Body of pancreas (tissue), 4 donors: ENCODE results near the gene NFYC. TPM values are rescaled to one million over a fixed set of nuclear protein-coding genes. Genes with fewer than 3 reads are reported as not detected.

Experiments used
- ATAC-seq: fragments of 150-250 bp; one replicate; pipeline ENCODE4 v1.9.1; 2016
- DNase-seq, 4 donors: peaks; one replicate each; pipeline ENCODE4 v3.0.0-alpha.2; 2019
- H3K27ac ChIP-seq, 4 donors: fragments of 200-600 bp; sonication (generic); 1 replicate in 3 of 4; 2 replicates in 1 of 4; pipeline versions ENCODE4 v1.5.1 to v1.6.1; 2016 to 2019; ENCODE audit warnings: mild to moderate bottlenecking in 1 of 4, mixed read lengths in 1 of 4, moderate library complexity in 1 of 4
- H3K27me3 ChIP-seq, 2 donors: fragments of 200-600 bp; sonication (generic); one replicate each; pipeline ENCODE4 v1.6.0; 2016; ENCODE audit warnings: mild to moderate bottlenecking in 1 of 2
- H3K36me3 ChIP-seq, 2 donors: fragments of 200-600 bp; sonication (generic); replicated peaks in 1 of 2; 2 replicates each; pipeline ENCODE4 v1.5.1; 2016; ENCODE audit warnings: low read depth in 2 of 2; ENCODE audit not compliant: insufficient read depth in 1 of 2
- H3K4me1 ChIP-seq: fragments of 200-600 bp; sonication (generic); one replicate; pipeline ENCODE4 v1.6.0; 2016
- H3K4me3 ChIP-seq, 2 donors: fragments of 200-600 bp; sonication (generic); 1 replicate in 1 of 2; 2 replicates in 1 of 2; pipeline ENCODE4 v1.5.1; 2016 to 2019
- H3K9me3 ChIP-seq, 3 donors: fragments of 200-600 bp; sonication (generic); 1 replicate in 2 of 3; 2 replicates in 1 of 3; pipeline ENCODE4 v1.5.1; 2016
- POLR2A ChIP-seq, 3 donors: fragments of 450-650 bp; IDR thresholded peaks; one replicate each; pipeline ENCODE4 v1.6.1; 2016; ENCODE audit warnings: antibody characterized with exemption in 3 of 3, mild to moderate bottlenecking in 2 of 3
- WGBS, 2 donors: methylation state at CpG; one replicate each; pipeline ENCODE4 v1.1.5; 2017; 5-methylcytosine and 5-hydroxymethylcytosine counted together
- intact Hi-C: fragments of 100-400 bp; cut with DNase I; formaldehyde crosslinking; loops from one replicate; pipeline ENCODE4 v1.15.1; 2023
- total RNA-seq, 2 donors: library from RNA; depleted of rRNA; stranded (reverse); fragments of >200 nt; gene quantifications; one replicate each; pipeline ENCODE4 v1.1.0, GENCODE V29; 2016
- TF ChIP-seq, protein P1 (sequence below), 7 experiments: fragments of 450-650 bp in 4 of 7; fragments of 200-600 bp in 3 of 7; sonication (generic) in 3 of 7; IDR thresholded peaks; one replicate each; pipeline ENCODE4 v1.5.1; 2016 to 2019; ENCODE audit warnings: antibody characterized with exemption in 7 of 7

The NFYC gene
- total RNA-seq, 2 donors from 2014 or later, result 37.2 to 44.9 TPM

DNA sequence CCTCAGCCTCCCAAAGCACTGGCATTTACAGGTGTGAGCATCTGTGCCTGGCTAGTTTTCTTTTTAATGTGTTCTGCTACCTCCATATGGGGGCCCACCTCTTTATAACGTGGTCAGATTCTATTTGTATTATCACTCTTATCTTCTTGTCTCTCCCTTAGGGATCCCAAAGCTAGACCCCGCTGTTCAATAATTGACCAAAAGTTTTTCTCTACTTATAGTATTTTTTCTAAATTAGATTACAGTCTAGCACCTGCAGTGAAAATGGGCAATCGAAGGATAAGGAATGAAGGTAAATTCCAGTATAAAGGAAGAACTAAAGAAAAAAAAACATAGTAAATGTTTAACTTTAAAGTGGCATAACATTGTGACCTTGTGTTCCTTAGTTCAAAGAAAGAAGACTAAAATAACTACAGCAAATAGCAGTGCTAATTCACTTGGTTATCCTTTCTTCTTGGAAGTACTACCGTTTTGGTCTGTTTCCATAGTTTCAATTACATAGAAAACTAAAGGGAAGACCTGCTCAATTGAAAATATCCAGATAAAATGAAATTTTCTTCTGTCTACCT lies 24.1 kb downstream of the NFYC start:
- Histone ChIP-seq H3K4me3 (no peak overlapping the region), H3K36me3 (no peaks in the 10 kb centered on the region), H3K9me3 (no peaks in the 10 kb centered on the region), H3K27ac (peak overlapping the region in 3 of 4 donors; percentile 31 to 56 (median 54)), H3K27me3 (no peaks in the 10 kb centered on the region), H3K4me1 (peaks cover 95% of the 10 kb centered on the region)
- peak; percentile 74 for ATAC-seq
- intact Hi-C loops, result no loop called here
- 16 to 17% methylated on average over 4 of the region's 4 CpGs for WGBS, 2 donors
- TF ChIP-seq, protein P1, sequence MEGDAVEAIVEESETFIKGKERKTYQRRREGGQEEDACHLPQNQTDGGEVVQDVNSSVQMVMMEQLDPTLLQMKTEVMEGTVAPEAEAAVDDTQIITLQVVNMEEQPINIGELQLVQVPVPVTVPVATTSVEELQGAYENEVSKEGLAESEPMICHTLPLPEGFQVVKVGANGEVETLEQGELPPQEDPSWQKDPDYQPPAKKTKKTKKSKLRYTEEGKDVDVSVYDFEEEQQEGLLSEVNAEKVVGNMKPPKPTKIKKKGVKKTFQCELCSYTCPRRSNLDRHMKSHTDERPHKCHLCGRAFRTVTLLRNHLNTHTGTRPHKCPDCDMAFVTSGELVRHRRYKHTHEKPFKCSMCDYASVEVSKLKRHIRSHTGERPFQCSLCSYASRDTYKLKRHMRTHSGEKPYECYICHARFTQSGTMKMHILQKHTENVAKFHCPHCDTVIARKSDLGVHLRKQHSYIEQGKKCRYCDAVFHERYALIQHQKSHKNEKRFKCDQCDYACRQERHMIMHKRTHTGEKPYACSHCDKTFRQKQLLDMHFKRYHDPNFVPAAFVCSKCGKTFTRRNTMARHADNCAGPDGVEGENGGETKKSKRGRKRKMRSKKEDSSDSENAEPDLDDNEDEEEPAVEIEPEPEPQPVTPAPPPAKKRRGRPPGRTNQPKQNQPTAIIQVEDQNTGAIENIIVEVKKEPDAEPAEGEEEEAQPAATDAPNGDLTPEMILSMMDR (IDR thresholded peaks at IDR 0.05), result no peak
- TF ChIP-seq POLR2A (IDR thresholded peaks at IDR 0.05), result no peak
- DNase-seq, result no peak

- no peak for ATAC-seq
- 33 to 42% methylated on average over 1 of the region's 1 CpG for WGBS, 2 donors
- H3K27ac ChIP-seq, result peak overlapping the region in 2 of 4 donors; percentile 54 to 56
- no peak overlapping the region for H3K4me3 ChIP-seq
- H3K27me3 ChIP-seq, result no peaks in the 10 kb centered on the region
- TF ChIP-seq POLR2A (IDR thresholded peaks at IDR 0.05), result no peak
- TF ChIP-seq, protein P1 (IDR thresholded peaks at IDR 0.05), result no peak
- DNase-seq, result no peak
- no peaks in the 10 kb centered on the region for H3K9me3 ChIP-seq
- intact Hi-C loops, result no loop called here
- H3K36me3 ChIP-seq, result no peaks in the 10 kb centered on the region
- peaks cover 86% of the 10 kb centered on the region for H3K4me1 ChIP-seq
Measured at GRCh38 chr1:40717065-40717464, 25.6 kb downstream of the NFYC start.

DNA sequence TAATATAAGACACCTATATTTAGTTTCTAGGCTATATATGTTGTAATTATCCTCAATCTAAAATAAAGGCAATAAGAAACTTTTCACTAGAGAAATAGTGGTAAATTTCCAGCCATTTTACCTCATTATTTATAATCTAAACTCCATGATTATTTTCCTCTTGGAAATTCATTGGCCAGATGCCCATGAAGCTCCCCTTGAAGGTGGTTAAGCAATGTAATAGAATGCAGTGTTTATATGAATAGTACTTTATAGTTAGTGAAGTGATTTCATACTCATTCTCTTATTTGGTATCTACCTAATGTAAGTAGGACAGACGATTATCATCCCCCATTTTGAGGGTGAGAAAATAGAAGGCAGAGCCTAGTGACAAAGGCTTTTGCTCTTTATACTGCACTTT lies 26.5 kb downstream of the NFYC start:
- H3K27ac ChIP-seq, result no peak overlapping the region
- WGBS, 2 donors, result 17 to 52% methylated on average over 1 of the region's 1 CpG
- H3K36me3 ChIP-seq, result no peaks in the 10 kb centered on the region
- no peak for TF ChIP-seq POLR2A (IDR thresholded peaks at IDR 0.05)
- TF ChIP-seq, protein P1 (IDR thresholded peaks at IDR 0.05), result no peak
- peaks cover 87% of the 10 kb centered on the region for H3K4me1 ChIP-seq
- H3K27me3 ChIP-seq, result no peaks in the 10 kb centered on the region
- DNase-seq (no peak), ATAC-seq (no peak)
- intact Hi-C loops, result no loop called here
- no peak overlapping the region for H3K4me3 ChIP-seq
- H3K9me3 ChIP-seq, result no peaks in the 10 kb centered on the region

- Histone ChIP-seq H3K36me3 (no peaks in the 10 kb centered on the region), H3K4me1 (peaks cover 78% of the 10 kb centered on the region), H3K27ac (no peak overlapping the region), H3K9me3 (no peaks in the 10 kb centered on the region), H3K4me3 (no peak overlapping the region), H3K27me3 (no peaks in the 10 kb centered on the region)
- no peak for ATAC-seq
- intact Hi-C loops, result no loop called here
- TF ChIP-seq POLR2A (IDR thresholded peaks at IDR 0.05), result no peak
- TF ChIP-seq, protein P1 (IDR thresholded peaks at IDR 0.05), result no peak
- no peak for DNase-seq
- 91 to 100% methylated on average over 3 of the region's 3 CpGs for WGBS, 2 donors
Measured at GRCh38 chr1:40720493-40720892, 29.0 kb downstream of the NFYC start.

GRCh38 chr1:40722622-40723021 lies 31.1 kb downstream of the NFYC start:
- Histone ChIP-seq H3K9me3 (no peaks in the 10 kb centered on the region), H3K4me1 (peaks cover 57% of the 10 kb centered on the region), H3K36me3 (no peaks in the 10 kb centered on the region), H3K4me3 (no peak overlapping the region), H3K27ac (no peak overlapping the region), H3K27me3 (no peaks in the 10 kb centered on the region)
- ATAC-seq, result no peak
- DNase-seq, result no peak
- WGBS, 2 donors, result 49 to 54% methylated on average over 3 of the region's 3 CpGs
- intact Hi-C loops, result no loop called here
- TF ChIP-seq, protein P1 (IDR thresholded peaks at IDR 0.05), result peak in 1 of 7 experiments; percentile 14
- no peak for TF ChIP-seq POLR2A (IDR thresholded peaks at IDR 0.05)
